A549 (cell line): ENCODE measurements around the gene MRPL27. TPM values are rescaled to one million over a fixed set of nuclear protein-coding genes. Genes with fewer than 3 reads are reported as not detected.

ENCODE experiments used
- ATAC-seq, 2 experiments: fragments of 200-7000 bp in 1 of 2; fragments of >200 bp in 1 of 2; cut with Nextera tagmentation in 1 of 2; cut with Tn5 transposase in 1 of 2; 3 replicates each; pipeline versions ENCODE4 v1.8.0 to v1.9.1; 2018 to 2020; ENCODE audit warnings: mild to moderate bottlenecking in 1 of 2, moderate library complexity in 1 of 2
- CTCF ChIA-PET: fragments of 300-600 bp; sonication (Branson Sonifier 250); formaldehyde crosslinking; extraction: SDS; loops from one replicate; lab custom pipeline; 2021; ENCODE audit warnings: antibody characterized with exemption, inconsistent platforms; lab: Yijun Ruan, JAX
- POLR2A ChIA-PET: fragments of 350-600 bp; formaldehyde crosslinking; extraction: SDS; loops from one replicate; lab custom pipeline; 2021; ENCODE audit warnings: antibody characterized with exemption, inconsistent platforms; lab: Yijun Ruan, JAX
- DNase-seq, 2 experiments: peaks; one replicate each; pipeline versions ENCODE4 v3.0.0 to v3.0.0-alpha.2; 2011 to 2016; ENCODE audit warnings: low read depth in 1 of 2, low spot score in 1 of 2
- FAIRE-seq: peaks from 2 replicates; lab custom pipeline; 2011; peaks lifted over from hg19 to GRCh38; lab: Jason Lieb, UNC
- H3K27ac ChIP-seq, 2 experiments: fragments of >200 bp; sonication (Bioruptor Twin); formaldehyde crosslinking; 3 replicates each; pipeline ENCODE4 v1.5.1; 2016 to 2017
- H3K4me1 ChIP-seq: fragments of >200 bp; sonication (Bioruptor Twin); formaldehyde crosslinking; 3 replicates; pipeline ENCODE4 v1.6.1; 2016
- H3K4me2 ChIP-seq: fragments of >200 bp; sonication (Bioruptor Twin); formaldehyde crosslinking; 3 replicates; pipeline ENCODE4 v1.6.1; 2016
- H3K4me3 ChIP-seq: fragments of >200 bp; sonication (Bioruptor Twin); formaldehyde crosslinking; 3 replicates; pipeline ENCODE4 v1.5.1; 2016
- H3K9me3 ChIP-seq: fragments of >200 bp; sonication (Bioruptor Twin); formaldehyde crosslinking; 3 replicates; pipeline ENCODE4 v1.6.1; 2016
- BHLHE40 ChIP-seq: IDR thresholded peaks from 2 replicates; pipeline ENCODE4 v1.6.1; 2012; ENCODE audit warnings: low read depth, low read length, inconsistent platforms
- CBX2 ChIP-seq: fragments of 200-600 bp; sonication (generic); IDR thresholded peaks from 2 replicates; pipeline ENCODE4 v1.6.1; 2016; ENCODE audit warnings: low read depth, mild to moderate bottlenecking, borderline replicate concordance
- CBX8 ChIP-seq: fragments of 200-600 bp; sonication (generic); IDR thresholded peaks from 2 replicates; pipeline ENCODE4 v1.6.1; 2016
- CEBPB ChIP-seq, 2 experiments: fragments of >200 bp in 1 of 2; sonication (Bioruptor Twin) in 1 of 2; formaldehyde crosslinking in 1 of 2; IDR thresholded peaks; 2 replicates each; pipeline ENCODE4 v1.6.1; 2012 to 2016
- EP300 ChIP-seq, 2 experiments: fragments of >200 bp; sonication (Bioruptor Twin); formaldehyde crosslinking; IDR thresholded peaks; 2 replicates in 1 of 2; 3 replicates in 1 of 2; pipeline ENCODE4 v1.6.1; 2016 to 2017
- FOSL2 ChIP-seq, 2 experiments: fragments of 450-650 bp in 1 of 2; fragments of >200 bp in 1 of 2; sonication (Bioruptor Twin) in 1 of 2; formaldehyde crosslinking; IDR thresholded peaks; 2 replicates each; pipeline versions ENCODE4 v1.5.0 to v1.6.1; 2016 to 2020; ENCODE audit warnings: mild to moderate bottlenecking in 1 of 2, moderate library complexity in 1 of 2
- FOXS1 ChIP-seq: fragments of 250-450 bp; sonication (Bioruptor Pico); IDR thresholded peaks from 2 replicates; pipeline ENCODE4 v1.5.0; 2020; ENCODE audit warnings: mild to moderate bottlenecking, moderate library complexity
- GATA3 ChIP-seq: IDR thresholded peaks from 2 replicates; pipeline ENCODE4 v1.6.1; 2012; ENCODE audit warnings: borderline replicate concordance
- HEYL ChIP-seq: fragments of 250-450 bp; sonication (Bioruptor Pico); IDR thresholded peaks from 2 replicates; pipeline ENCODE4 v1.8.0; 2021; ENCODE audit warnings: mild to moderate bottlenecking, moderate library complexity
- HOXA7 ChIP-seq: fragments of 250-450 bp; sonication (Bioruptor Pico); IDR thresholded peaks from 2 replicates; pipeline ENCODE4 v1.5.0; 2020; ENCODE audit warnings: mild to moderate bottlenecking, moderate library complexity
- HOXB13 ChIP-seq: fragments of 250-450 bp; sonication (Bioruptor Pico); IDR thresholded peaks from 2 replicates; pipeline ENCODE4 v1.5.0; 2020; ENCODE audit warnings: low read depth, mild to moderate bottlenecking, moderate library complexity
- HOXB5 ChIP-seq: fragments of 250-450 bp; sonication (Bioruptor Pico); IDR thresholded peaks from 2 replicates; pipeline ENCODE4 v1.5.0; 2020; ENCODE audit warnings: mild to moderate bottlenecking, moderate library complexity
- KDM5A ChIP-seq: fragments of 200-600 bp; sonication (generic); IDR thresholded peaks from 2 replicates; pipeline ENCODE4 v1.6.1; 2016; ENCODE audit warnings: antibody characterized with exemption, mild to moderate bottlenecking
- MAFK ChIP-seq: fragments of 450-650 bp; IDR thresholded peaks from 2 replicates; pipeline ENCODE4 v1.6.1; 2014; ENCODE audit not compliant: partially characterized antibody
- MYC ChIP-seq: IDR thresholded peaks from 2 replicates; pipeline ENCODE4 v1.6.1; 2012; ENCODE audit warnings: mild to moderate bottlenecking, inconsistent platforms, low read length, improper control_type of control experiment, borderline replicate concordance
- NFE2L2 ChIP-seq: fragments of 150-350 bp; conservative IDR thresholded peaks from 2 replicates; pipeline ENCODE4 v1.6.1; 2014; ENCODE audit warnings: low read length
- NPAS2 ChIP-seq: fragments of 250-450 bp; sonication (Bioruptor Pico); IDR thresholded peaks from 2 replicates; pipeline ENCODE4 v1.8.0; 2022; ENCODE audit warnings: mild to moderate bottlenecking, moderate library complexity, borderline replicate concordance
- POLR2A ChIP-seq: IDR thresholded peaks from 2 replicates; pipeline ENCODE4 v1.6.1; 2012; ENCODE audit warnings: mild to moderate bottlenecking, low read length
- RAD21 ChIP-seq, 2 experiments: fragments of >200 bp in 1 of 2; sonication (Bioruptor Twin) in 1 of 2; formaldehyde crosslinking in 1 of 2; IDR thresholded peaks in 1 of 2; conservative IDR thresholded peaks in 1 of 2; 2 replicates in 1 of 2; 3 replicates in 1 of 2; pipeline ENCODE4 v1.6.1; 2012 to 2018; ENCODE audit warnings: inconsistent platforms in 1 of 2
- RARB ChIP-seq: fragments of 250-450 bp; sonication (Bioruptor Pico); IDR thresholded peaks from 2 replicates; pipeline ENCODE4 v1.8.0; 2021; ENCODE audit warnings: mild to moderate bottlenecking, moderate library complexity
- RCOR1 ChIP-seq: fragments of 150-350 bp; IDR thresholded peaks from 2 replicates; pipeline ENCODE4 v1.6.1; 2014; ENCODE audit warnings: antibody characterized with exemption, low read length, low read depth
- RNF2 ChIP-seq: fragments of 200-600 bp; sonication (generic); IDR thresholded peaks from 2 replicates; pipeline ENCODE4 v1.6.1; 2016; ENCODE audit warnings: low read depth, mild to moderate bottlenecking, antibody characterized with exemption, moderate library complexity, borderline replicate concordance
- SMC3 ChIP-seq: fragments of >200 bp; sonication (Bioruptor Twin); formaldehyde crosslinking; IDR thresholded peaks from 3 replicates; pipeline ENCODE4 v1.6.1; 2018; ENCODE audit warnings: inconsistent platforms
- SREBF2 ChIP-seq: fragments of 450-650 bp; IDR thresholded peaks from 2 replicates; pipeline ENCODE4 v1.6.1; 2014; ENCODE audit warnings: mild to moderate bottlenecking, moderate library complexity
- ZNF302 ChIP-seq: fragments of 250-450 bp; sonication (Bioruptor Pico); IDR thresholded peaks from 2 replicates; pipeline ENCODE4 v1.9.0; 2021; ENCODE audit warnings: inconsistent platforms, mild to moderate bottlenecking, moderate library complexity
- ZSCAN20 ChIP-seq: fragments of 250-450 bp; sonication (Bioruptor Pico); IDR thresholded peaks from 2 replicates; pipeline ENCODE4 v1.8.0; 2022; ENCODE audit warnings: mild to moderate bottlenecking, moderate library complexity
- WGBS: methylation state at CpG from one replicate; pipeline ENCODE4 v1.1.6; 2017; ENCODE audit errors: missing lambda C conversion rate; 5-methylcytosine and 5-hydroxymethylcytosine counted together
- polyA plus RNA-seq, 4 experiments: library from polyadenylated mRNA; depleted of rRNA in 3 of 4; stranded (reverse); fragments of >200 nt; fragmentation: RNase III in 1 of 4; extraction: RNeasy Plus Mini Kit Qiagen cat#74134 plus additional on column Dnase treatment in 1 of 4; gene quantifications; 2 replicates in 3 of 4; 3 replicates in 1 of 4; pipeline ENCODE4 v1.2.3, GENCODE V29; 2011 to 2017
- TF ChIP-seq, protein P1 (sequence below): IDR thresholded peaks from 2 replicates; pipeline ENCODE4 v1.6.1; 2012; ENCODE audit warnings: low read depth, borderline replicate concordance
- TF ChIP-seq, protein P2 (sequence below): fragments of >200 bp; sonication (Bioruptor Twin); formaldehyde crosslinking; IDR thresholded peaks from 3 replicates; pipeline ENCODE4 v1.5.1; 2016
- TF ChIP-seq, protein P3 (sequence below): fragments of 150-350 bp; IDR thresholded peaks from 2 replicates; pipeline ENCODE4 v1.6.1; 2014; ENCODE audit warnings: low read depth, mild to moderate bottlenecking, low read length

Gene MRPL27
- polyA plus RNA-seq, 2 of the 4 experiments (the other 2 are of a cell fraction), result 149 to 155 TPM

DNA sequence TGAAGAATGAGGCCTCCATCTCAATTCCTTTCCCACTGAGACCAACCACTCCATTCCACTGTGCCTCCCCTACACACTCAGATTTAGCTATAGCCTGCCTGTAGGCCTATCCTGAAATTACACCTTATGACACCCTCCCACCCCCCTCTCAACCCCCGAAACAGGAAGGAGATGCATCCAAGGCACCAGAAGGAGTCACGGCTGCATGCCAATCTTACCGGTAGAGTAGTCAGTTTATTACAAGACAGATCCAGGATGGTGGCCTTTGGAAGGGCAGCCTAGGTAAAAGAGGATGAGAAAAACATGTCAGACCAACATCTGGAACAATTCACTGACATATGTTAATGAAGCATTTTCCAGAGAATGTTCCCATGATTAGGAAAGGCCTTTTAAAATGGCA lies 21.7 kb upstream of the MRPL27 start:
- WGBS, result 24% methylated on average over 3 of the region's 3 CpGs
- ATAC-seq (no peak), DNase-seq (no peak), FAIRE-seq (no peak)
- Histone ChIP-seq H3K4me1 (peaks cover 20% of the 10 kb centered on the region), H3K4me2 (peak overlapping the region; percentile 96), H3K4me3 (no peak overlapping the region), H3K9me3 (no peaks in the 10 kb centered on the region), H3K27ac (no peak overlapping the region)
- CTCF ChIA-PET, result interaction anchor here (15.8 kb wide), 1 partner anchor 20 kb away, joined by 445 read pairs; the partner anchor contains the start of genes EME1 and MRPL27
- TF ChIP-seq MAFK, result no peak
- TF ChIP-seq BHLHE40, result no peak
- no peak for TF ChIP-seq NPAS2 (CRISPR knock-in tag)
- TF ChIP-seq HEYL (CRISPR knock-in tag), result no peak
- no peak for TF ChIP-seq EP300 (IDR thresholded peaks at IDR 0.05)
- TF ChIP-seq HOXA7 (CRISPR knock-in tag), result no peak
- no peak for TF ChIP-seq HOXB13 (CRISPR knock-in tag)
- TF ChIP-seq CBX8, result no peak
- no peak for TF ChIP-seq GATA3
- TF ChIP-seq RAD21 (conservative IDR thresholded peaks at IDR 0.05 in 1 of 2, IDR thresholded peaks at IDR 0.05 in 1 of 2), result no peak
- TF ChIP-seq SMC3, result no peak
- TF ChIP-seq ZNF302 (CRISPR knock-in tag), result no peak
- TF ChIP-seq POLR2A, result no peak
- TF ChIP-seq SREBF2, result no peak
- TF ChIP-seq, protein P1, sequence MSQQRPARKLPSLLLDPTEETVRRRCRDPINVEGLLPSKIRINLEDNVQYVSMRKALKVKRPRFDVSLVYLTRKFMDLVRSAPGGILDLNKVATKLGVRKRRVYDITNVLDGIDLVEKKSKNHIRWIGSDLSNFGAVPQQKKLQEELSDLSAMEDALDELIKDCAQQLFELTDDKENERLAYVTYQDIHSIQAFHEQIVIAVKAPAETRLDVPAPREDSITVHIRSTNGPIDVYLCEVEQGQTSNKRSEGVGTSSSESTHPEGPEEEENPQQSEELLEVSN, result no peak
- TF ChIP-seq FOSL2 (IDR thresholded peaks at IDR 0.05), result no peak
- TF ChIP-seq FOSL2 (CRISPR knock-in tag; IDR thresholded peaks at IDR 0.05), result no peak
- POLR2A ChIA-PET, result interaction anchor here (0.6 kb wide), 1 partner anchor 33 kb away, joined by 3 read pairs; no protein-coding TSS in a partner anchor

DNA sequence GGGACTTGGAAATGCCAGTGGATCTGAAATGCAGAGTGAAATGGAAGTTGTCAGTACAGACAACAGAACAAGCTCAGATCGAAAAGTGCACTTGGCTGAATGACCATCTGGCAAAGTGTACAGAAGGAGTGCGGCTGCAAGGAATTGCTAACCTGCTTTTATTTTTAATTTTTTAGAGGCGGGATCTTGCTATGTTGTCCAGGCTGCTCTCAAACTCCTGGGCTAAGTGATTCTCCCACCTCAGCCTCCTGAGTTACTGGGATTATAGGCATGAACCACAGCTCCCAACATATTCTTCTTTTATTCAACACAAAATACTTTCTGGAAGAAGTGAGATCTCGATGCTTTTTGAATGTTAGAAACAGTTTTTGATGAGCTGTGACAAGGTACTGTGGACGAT lies 20.7 kb upstream of the MRPL27 start:
- no peaks in the 10 kb centered on the region for H3K9me3 ChIP-seq
- no peak overlapping the region for H3K4me2 ChIP-seq
- no peak for ATAC-seq
- WGBS, result 88% methylated on average over 5 of the region's 5 CpGs
- no peak overlapping the region for H3K4me3 ChIP-seq
- FAIRE-seq, result no peak
- POLR2A ChIA-PET, result no interaction called here
- no peak for TF ChIP-seq HOXB5
- no peak for TF ChIP-seq SMC3
- TF ChIP-seq, protein P2, sequence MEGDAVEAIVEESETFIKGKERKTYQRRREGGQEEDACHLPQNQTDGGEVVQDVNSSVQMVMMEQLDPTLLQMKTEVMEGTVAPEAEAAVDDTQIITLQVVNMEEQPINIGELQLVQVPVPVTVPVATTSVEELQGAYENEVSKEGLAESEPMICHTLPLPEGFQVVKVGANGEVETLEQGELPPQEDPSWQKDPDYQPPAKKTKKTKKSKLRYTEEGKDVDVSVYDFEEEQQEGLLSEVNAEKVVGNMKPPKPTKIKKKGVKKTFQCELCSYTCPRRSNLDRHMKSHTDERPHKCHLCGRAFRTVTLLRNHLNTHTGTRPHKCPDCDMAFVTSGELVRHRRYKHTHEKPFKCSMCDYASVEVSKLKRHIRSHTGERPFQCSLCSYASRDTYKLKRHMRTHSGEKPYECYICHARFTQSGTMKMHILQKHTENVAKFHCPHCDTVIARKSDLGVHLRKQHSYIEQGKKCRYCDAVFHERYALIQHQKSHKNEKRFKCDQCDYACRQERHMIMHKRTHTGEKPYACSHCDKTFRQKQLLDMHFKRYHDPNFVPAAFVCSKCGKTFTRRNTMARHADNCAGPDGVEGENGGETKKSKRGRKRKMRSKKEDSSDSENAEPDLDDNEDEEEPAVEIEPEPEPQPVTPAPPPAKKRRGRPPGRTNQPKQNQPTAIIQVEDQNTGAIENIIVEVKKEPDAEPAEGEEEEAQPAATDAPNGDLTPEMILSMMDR, result no peak
- no peak for TF ChIP-seq RNF2
- TF ChIP-seq CBX2, result no peak
- no peak for TF ChIP-seq FOXS1 (CRISPR knock-in tag)
- TF ChIP-seq, protein P1, result no peak
- TF ChIP-seq, protein P3, sequence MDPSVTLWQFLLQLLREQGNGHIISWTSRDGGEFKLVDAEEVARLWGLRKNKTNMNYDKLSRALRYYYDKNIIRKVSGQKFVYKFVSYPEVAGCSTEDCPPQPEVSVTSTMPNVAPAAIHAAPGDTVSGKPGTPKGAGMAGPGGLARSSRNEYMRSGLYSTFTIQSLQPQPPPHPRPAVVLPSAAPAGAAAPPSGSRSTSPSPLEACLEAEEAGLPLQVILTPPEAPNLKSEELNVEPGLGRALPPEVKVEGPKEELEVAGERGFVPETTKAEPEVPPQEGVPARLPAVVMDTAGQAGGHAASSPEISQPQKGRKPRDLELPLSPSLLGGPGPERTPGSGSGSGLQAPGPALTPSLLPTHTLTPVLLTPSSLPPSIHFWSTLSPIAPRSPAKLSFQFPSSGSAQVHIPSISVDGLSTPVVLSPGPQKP, result no peak
- no peak for TF ChIP-seq CEBPB (IDR thresholded peaks at IDR 0.05)
- no peak for TF ChIP-seq RCOR1
- TF ChIP-seq MYC, result no peak
- no peak for TF ChIP-seq ZSCAN20 (CRISPR knock-in tag)
- TF ChIP-seq RARB (CRISPR knock-in tag), result no peak
- TF ChIP-seq NFE2L2, result no peak
- no peak for TF ChIP-seq KDM5A
- CTCF ChIA-PET, result interaction anchor here (1.1 to 15.8 kb wide), 3 partner anchors 19 to 85 kb away, joined by 3 to 445 read pairs (median 4); partner anchors contain the start of genes EME1 and MRPL27
- no peak for DNase-seq
- peaks cover 20% of the 10 kb centered on the region for H3K4me1 ChIP-seq
- H3K27ac ChIP-seq, result no peak overlapping the region
